ENCODE data around the gene KCNH1.
"Not testable (repeated sequence)": the region's sequence is repeated elsewhere in the genome, so short reads cannot be mapped to it uniquely, and the experiment has no call there.

The KCNH1 gene

DNA sequence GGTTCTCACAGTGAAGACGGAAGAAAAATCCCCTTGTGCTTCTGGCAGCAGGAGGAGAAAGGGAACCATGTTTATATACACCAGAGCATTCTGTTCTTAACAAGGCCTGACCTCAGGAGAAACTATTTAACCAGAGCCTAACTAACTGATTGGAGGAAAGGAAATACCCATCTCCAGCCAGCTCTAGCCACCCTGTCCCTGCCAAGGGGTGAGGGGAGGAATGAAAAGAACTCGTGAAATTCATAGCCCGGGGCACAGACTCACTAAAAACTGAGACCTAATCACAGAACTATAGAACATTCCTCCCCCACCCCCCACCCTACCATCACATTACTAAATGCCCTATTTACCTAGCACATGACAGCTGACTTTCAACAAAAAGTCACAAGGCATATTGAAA is 65.0 kb downstream of the KCNH1 start:
- TF ChIP-seq ZNF274 (IDR thresholded peaks at IDR 0.05; ENCODE audit: low read depth, low read length), result no peak
- no peak overlapping the region for H3K4me3 ChIP-seq (ENCODE audit: low read length)

DNA sequence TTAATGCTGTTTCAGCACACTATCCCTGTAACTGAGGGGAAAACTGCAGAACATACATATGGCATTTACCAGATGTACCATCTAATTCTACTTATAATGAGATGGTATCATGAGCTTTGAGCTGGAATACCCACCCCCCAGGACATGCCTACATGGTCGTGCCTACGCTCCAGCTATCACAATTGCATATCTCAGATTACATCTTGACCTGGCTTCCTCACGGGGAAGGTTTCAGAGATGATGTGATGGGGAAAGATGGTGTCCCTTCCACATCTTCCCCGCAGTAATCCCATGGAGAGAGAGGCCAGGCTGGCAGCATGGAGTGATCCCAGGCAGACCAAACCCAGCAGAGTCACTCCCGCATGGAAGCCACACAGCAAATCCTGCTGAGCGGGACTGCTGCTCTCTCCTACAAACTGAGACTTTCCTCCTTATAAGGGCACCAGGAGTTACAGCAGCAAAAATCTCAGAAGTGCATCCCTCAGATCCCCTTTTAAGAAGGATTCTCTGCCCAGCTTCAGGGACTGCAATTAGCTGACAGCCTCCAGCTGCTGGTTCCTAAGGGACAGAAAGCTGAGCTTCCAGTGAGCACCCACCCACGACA is 67.1 kb downstream of the KCNH1 start:
- no peak overlapping the region for H3K4me3 ChIP-seq (ENCODE audit: low read length)
- no peak for TF ChIP-seq ZNF274 (IDR thresholded peaks at IDR 0.05; ENCODE audit: low read depth, low read length)

DNA sequence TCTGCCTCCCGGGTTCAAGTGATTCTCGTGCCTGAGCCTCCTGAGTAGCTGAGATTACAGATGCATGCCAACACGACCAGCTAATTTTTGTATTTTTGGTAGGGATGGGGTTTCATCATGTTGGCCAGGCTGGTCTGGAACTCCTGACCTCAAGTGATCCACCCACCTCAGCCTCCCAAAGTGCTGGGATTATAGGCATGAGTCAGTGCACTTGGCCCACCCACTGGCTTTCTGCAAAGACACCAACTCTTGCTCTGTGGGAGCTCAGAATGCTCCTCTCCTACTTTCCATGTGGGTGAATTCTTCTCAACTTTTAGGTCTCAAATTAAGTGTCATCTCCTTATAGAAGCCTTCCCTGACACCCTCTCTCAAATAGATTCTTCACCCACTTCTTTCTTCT is 92.1 kb downstream of the KCNH1 start:
- not testable (repeated sequence) for H3K4me3 ChIP-seq (ENCODE audit: low read length)

DNA sequence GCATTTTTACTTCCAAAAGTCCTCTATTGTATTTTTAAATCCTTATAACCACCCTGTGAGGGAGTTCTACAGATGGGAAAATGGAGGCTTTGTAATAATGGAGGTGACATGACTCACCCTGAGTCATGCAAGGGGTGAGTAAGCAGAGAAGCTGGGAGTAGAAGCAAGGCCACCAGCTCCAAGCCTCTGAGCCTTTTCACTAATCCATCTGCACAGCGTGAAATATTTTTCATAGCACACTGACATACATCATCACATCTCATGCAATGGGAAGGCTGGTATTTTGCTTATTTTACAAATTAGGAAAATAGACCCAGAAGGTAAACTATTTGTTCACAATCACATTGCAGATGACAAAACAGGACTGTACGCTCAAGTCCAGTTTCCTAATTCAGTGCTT is 96.9 kb downstream of the KCNH1 start:
- no peak for TF ChIP-seq ZNF274 (IDR thresholded peaks at IDR 0.05; ENCODE audit: low read depth, low read length)
- no peak overlapping the region for H3K4me3 ChIP-seq (ENCODE audit: low read length)

DNA sequence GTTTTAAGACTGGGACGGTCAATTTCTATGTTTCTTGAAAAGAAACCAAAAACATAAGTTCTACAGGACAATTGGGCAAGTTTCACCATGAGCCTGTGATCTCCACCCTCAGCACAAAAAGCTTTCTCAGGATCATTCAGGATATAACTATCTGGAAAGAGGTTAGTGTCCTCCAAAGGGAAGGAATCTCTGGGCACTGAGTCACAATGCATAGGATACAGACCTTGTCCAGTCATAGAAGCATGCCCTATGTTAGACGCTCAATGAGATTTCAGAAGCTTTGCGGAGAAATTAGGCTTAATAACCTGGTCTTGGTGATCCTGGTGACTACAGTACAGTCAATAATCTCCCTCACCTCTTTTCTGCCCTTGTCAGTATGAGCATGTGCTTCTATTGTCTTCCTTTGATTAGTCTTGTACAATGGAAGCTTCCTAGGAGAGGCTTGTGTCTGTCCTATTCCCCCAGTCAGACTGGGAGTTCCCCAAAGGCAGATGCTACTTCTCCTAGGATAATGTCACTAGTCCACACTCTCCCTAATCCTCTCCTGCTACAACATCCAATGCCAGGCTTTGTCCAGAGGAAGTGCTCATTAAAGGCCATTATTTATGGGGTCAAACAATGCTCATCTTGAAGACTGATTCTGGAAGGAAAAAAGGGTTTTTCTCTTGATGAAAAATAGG is 97.4 kb downstream of the KCNH1 start:
- H3K4me3 ChIP-seq (ENCODE audit: low read length), result no peak overlapping the region
- TF ChIP-seq ZNF274 (IDR thresholded peaks at IDR 0.05; ENCODE audit: low read depth, low read length), result no peak

DNA sequence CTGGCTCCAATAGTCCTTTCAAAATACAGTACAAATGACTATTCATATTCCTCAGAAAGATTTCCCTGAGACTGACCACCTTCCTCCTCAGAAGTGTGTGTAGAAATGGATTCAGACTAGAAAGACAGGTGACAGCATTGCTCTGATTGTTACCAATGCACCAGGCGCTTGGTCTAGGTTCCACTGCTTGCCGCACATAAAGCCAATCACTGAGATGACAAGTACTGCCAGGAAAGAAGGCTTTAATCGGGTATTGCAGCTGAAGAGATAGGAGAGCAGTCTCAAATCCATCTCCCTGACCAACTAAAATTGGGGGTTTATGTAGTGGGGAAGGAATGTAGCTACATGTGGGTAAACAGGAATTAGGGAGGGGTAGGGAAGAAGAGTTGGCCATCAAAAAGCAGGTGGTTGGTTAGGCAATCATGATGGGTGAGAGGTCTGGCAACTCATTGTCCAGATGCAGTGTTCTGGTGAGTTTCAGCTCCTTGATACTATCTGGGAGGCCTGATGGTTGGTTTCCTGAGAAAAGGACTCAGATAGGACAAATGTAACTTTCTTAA is 98.0 kb downstream of the KCNH1 start:
- no peak overlapping the region for H3K4me3 ChIP-seq (ENCODE audit: low read length)
- no peak for TF ChIP-seq ZNF274 (IDR thresholded peaks at IDR 0.05; ENCODE audit: low read depth, low read length)

DNA sequence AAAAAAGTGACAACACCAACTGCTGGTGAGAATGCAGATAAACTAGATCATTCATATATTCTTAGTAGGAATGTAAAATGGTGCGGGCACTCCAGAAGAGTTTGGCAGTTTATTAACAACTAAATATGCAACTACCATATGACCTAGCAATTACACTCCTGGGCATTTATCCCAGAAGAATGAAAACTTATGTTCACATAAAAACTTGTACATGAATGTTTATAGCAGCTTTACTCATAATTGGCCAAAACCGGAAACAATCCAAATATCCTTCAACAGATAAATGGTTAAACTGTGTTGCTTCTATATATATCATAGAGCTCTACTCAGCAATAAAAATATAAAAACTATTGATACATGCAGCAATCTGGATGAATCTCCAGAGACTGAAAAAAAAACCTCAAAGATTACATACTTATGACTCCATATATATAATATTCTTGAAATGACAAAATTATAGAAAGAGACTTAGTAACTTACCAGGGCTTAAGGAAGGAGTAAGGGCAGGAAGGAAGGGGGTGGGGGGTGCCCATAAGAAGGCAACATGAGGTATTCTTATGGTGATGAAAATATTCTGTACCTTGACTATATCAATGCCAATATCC is 99.9 kb downstream of the KCNH1 start:
- no peak for TF ChIP-seq ZNF274 (IDR thresholded peaks at IDR 0.05; ENCODE audit: low read depth, low read length)
- H3K4me3 ChIP-seq (ENCODE audit: low read length), result no peak overlapping the region

DNA sequence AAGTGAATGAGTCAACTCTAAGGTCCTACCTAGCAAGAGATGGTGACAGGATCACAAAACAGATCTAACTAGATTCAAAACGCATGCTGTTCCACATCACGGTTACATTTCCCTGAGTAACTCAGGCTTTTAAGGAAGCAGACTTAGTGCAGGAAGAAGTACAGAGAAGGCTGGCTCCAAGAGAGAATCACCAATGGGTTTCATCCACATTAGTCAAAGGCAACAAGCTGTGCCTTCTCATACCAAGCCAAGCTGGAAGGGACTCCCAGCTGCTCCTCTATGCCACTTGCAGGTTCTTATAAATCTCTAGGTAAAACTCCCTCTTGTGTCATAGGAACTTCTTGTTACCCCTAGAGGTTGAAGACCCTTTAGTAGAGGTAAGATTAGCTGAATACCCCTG is 109.0 kb downstream of the KCNH1 start:
- TF ChIP-seq ZNF274 (IDR thresholded peaks at IDR 0.05; ENCODE audit: low read depth, low read length), result no peak
- H3K4me3 ChIP-seq (ENCODE audit: low read length), result no peak overlapping the region

DNA sequence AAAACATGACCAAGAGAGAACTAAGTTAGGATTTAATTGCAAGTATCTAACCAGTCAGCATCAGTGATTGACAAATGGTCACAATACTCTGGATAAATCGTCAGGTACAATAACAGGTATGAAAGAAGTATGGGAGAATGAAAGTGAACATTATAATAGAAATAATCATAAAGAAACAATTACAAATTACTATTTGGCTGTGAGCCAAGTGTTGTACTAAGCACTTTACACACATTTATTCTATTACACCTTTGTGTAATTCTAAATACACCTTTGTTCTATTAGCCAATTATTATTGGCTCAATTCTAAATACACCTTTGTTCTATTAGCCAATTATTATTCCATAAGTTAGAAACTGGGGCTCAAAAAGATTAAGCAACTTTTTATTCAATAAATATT is 114.7 kb downstream of the KCNH1 start:
- no peak overlapping the region for H3K4me3 ChIP-seq (ENCODE audit: low read length)
- TF ChIP-seq ZNF274 (IDR thresholded peaks at IDR 0.05; ENCODE audit: low read depth, low read length), result no peak

DNA sequence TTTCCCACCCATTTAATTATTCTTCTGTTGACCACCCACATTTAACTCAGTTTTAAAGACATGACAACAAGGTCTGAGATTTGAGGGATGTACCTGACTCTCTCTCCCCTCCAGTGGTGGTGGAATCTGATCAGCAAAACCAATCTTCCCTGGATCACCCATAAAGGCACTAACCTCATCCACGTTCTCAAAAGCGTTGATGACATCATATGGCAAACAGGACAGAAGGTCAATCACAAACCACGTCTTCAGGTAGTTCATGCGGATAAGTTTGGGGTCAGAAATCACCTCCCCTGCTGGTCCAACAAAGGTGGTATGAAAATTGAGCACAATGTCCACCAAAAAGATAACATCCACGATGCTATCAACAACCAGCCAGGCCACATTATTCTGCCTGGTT is 115.3 kb downstream of the KCNH1 start:
- no peak for TF ChIP-seq ZNF274 (IDR thresholded peaks at IDR 0.05; ENCODE audit: low read depth, low read length)
- no peak overlapping the region for H3K4me3 ChIP-seq (ENCODE audit: low read length)

DNA sequence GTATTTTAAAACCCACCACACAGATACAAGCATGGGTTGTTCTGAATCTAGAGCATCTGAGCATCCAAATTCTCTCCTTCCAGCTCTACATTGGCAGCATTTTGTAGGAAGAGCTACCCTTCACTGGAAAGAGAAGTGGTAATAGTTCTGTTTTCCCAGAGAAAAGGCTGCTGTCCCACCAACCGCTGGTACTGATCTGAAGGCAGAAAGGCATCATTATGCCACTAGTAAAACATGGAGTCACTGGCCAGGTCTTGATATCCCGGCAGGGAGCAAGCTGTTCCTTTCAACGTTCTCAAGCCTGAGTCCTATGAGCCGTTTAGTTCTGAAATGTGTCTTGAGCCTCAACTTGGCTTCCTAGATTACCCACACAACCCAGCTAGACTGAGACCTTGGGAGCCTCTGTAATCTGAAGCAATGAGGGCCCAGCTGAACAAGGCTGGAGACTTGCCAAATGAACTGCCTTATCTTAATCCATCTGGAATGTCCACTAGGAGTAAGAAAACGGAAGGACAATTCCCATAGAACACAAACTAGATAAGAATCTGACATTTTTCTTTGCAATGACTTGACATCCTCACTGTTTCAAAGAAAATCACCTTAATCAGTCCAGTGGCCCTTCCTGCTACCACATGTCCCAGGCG is 116.8 kb downstream of the KCNH1 start:
- H3K4me3 ChIP-seq (ENCODE audit: low read length), result no peak overlapping the region
- no peak for TF ChIP-seq ZNF274 (IDR thresholded peaks at IDR 0.05; ENCODE audit: low read depth, low read length)

DNA sequence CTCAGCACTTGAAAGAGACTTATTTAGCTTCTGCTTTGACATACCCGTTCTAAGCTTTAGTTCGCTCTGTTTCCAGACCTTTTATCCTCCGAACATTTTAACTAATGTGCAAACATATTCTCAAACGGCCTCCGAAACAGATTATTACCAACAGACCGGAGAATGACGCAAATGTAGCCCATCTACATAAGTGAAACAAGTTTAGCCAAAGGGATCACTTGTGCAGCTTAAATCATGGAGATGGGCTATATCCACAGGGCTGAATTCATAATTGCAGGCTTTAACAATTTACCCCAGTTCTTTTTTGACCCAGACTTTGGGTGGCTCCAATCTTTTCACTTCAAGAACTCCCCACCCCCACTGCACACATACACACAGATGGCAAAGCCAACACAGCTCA is 119.7 kb downstream of the KCNH1 start:
- TF ChIP-seq ZNF274 (IDR thresholded peaks at IDR 0.05; ENCODE audit: low read depth, low read length), result no peak
- H3K4me3 ChIP-seq (ENCODE audit: low read length), result no peak overlapping the region

DNA sequence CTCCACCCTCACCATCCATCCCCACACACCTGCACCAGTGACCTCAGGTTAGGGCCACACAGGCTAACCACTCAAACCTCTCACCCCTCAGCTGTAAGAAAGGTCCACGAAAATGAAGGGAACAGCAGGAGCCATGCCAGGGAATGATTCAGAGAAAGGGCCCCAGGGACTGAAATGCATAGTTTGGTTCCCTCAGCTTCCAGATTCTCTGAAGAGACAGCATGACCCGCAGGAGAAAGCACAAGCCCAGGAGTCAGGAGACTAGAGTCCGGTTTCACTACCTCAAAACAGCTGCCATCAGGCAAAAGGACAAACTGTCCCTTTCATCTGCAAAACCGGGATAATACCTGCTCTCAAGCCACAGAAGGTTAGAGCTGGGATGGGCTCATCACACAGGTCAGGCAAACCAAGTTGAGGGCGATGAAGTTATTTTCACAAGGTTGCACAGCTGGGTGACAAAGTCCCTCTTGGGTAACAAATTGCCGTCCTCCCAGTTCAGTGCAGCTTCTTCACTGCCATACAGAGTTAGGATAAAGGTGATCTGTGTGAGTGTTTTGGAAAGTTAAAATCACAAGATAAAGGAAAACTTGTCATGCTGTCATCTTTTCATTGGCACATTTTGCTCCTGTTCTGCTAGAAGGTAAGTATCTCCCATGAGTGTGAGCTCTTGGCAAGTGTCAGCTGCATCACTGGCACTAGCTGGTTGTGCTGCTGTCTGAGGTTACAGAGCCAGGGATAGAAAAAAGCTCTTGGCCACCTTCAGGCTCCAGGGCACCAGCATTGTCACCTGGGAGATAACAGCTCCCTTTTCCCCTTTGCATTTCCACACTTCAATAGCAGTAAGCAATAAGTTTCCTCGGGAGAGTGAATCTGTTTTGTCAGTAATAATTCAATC is 120.4 kb downstream of the KCNH1 start:
- no peak for TF ChIP-seq ZNF274 (IDR thresholded peaks at IDR 0.05; ENCODE audit: low read depth, low read length)
- no peak overlapping the region for H3K4me3 ChIP-seq (ENCODE audit: low read length)

DNA sequence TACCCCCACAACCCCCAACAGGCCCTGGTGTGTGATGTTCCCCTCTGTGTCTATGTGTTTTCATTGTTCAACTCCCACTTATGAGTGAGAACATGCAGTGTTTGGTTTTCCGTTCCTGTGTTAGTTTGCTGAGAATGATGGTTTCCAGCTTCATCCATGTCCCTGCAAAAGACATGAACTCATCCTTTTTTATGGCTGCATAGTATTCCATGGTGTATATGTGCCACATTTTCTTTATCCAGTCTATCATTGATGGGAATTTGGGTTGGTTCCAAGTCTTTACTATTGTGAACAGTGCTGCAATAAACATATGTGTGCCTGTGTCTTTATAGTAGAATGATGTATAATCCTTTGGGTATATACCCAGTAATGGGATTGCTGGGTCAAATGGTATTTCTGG is 122.8 kb downstream of the KCNH1 start:
- not testable (repeated sequence) for H3K4me3 ChIP-seq (ENCODE audit: low read length)
